GM12878 (cell line): ENCODE results near the gene IFNA8. TPM values are rescaled to one million over a fixed set of nuclear protein-coding genes. Genes with fewer than 3 reads are reported as not detected.
A peak's percentile ranks its signal among the peaks of the same experiment; 100 is the strongest.

Experiments used
- ATAC-seq: fragments of 200-7000 bp; cut with Tn5 transposase; 3 replicates; pipeline ENCODE4 v1.9.1; 2020; ENCODE audit warnings: mild to moderate bottlenecking, moderate library complexity
- BruUV-seq: library from RNA; stranded (reverse); fragments of 400-500 nt; replicated peaks from 2 replicates; lab custom pipeline; 2021; lab: Mats Ljungman, UMichigan
- CTCF ChIA-PET: fragments of 300-600 bp; sonication (Branson Sonifier 250); formaldehyde crosslinking; extraction: SDS; loops from one replicate; lab custom pipeline; 2021; ENCODE audit warnings: inconsistent platforms; lab: Yijun Ruan, JAX
- POLR2A ChIA-PET: fragments of 350-600 bp; formaldehyde crosslinking; extraction: SDS; loops from one replicate; lab custom pipeline; 2021; ENCODE audit warnings: inconsistent platforms; lab: Charles Lee
- RAD21 ChIA-PET: fragments of 300-600 bp; sonication (Branson Sonifier 250); formaldehyde crosslinking; loops from one replicate; lab custom pipeline; 2023; ENCODE audit warnings: antibody characterized with exemption; ENCODE audit not compliant: unreplicated experiment; lab: Charles Lee
- SMC1A ChIA-PET: fragments of 300-600 bp; sonication (Branson Sonifier 250); formaldehyde crosslinking; loops from one replicate; lab custom pipeline; 2023; ENCODE audit not compliant: unreplicated experiment, uncharacterized antibody; lab: Charles Lee
- DNase-seq: peaks from one replicate; pipeline ENCODE4 v3.0.0-alpha.2; 2011; ENCODE audit warnings: low read depth, low spot score
- FAIRE-seq: peaks from 3 replicates; lab custom pipeline; 2011; peaks lifted over from hg19 to GRCh38; lab: Jason Lieb, UNC
- H2AFZ ChIP-seq: 2 replicates; pipeline ENCODE4 v1.6.0; 2011; ENCODE audit warnings: low read depth, low read length, control low read depth; ENCODE audit not compliant: control insufficient read depth
- H3K27ac ChIP-seq: 2 replicates; pipeline ENCODE4 v1.5.1; 2011; ENCODE audit warnings: control low read depth; ENCODE audit not compliant: control insufficient read depth, insufficient read depth
- H3K27me3 ChIP-seq, 2 experiments: replicated peaks in 1 of 2; 2 replicates each; pipeline versions ENCODE4 v1.6.0 to v1.6.1; 2011; ENCODE audit warnings: low read length in 1 of 2; ENCODE audit not compliant: control insufficient read depth in 2 of 2, insufficient read depth in 2 of 2
- H3K36me3 ChIP-seq, 2 experiments: 2 replicates each; pipeline ENCODE4 v1.5.1; 2011; ENCODE audit warnings: low read length in 1 of 2; ENCODE audit not compliant: control insufficient read depth in 2 of 2, insufficient read depth in 2 of 2
- H3K4me1 ChIP-seq: 2 replicates; pipeline ENCODE4 v1.6.1; 2011; ENCODE audit warnings: mild to moderate bottlenecking, low read length, moderate library complexity, mixed read lengths; ENCODE audit not compliant: control insufficient read depth, insufficient read depth
- H3K4me2 ChIP-seq: 2 replicates; pipeline ENCODE4 v1.6.0; 2011; ENCODE audit warnings: control low read depth; ENCODE audit not compliant: control insufficient read depth, insufficient read depth
- H3K4me3 ChIP-seq: fragments of 200-600 bp; sonication (generic); 2 replicates; pipeline ENCODE4 v1.5.1; 2016
- H3K79me2 ChIP-seq: 2 replicates; pipeline ENCODE4 v1.6.0; 2011; ENCODE audit warnings: low read length; ENCODE audit not compliant: control insufficient read depth, insufficient read depth
- H3K9ac ChIP-seq: 2 replicates; pipeline ENCODE4 v1.8.0; 2011; ENCODE audit warnings: low read length, control low read depth, mixed read lengths; ENCODE audit not compliant: control insufficient read depth, insufficient read depth
- H3K9me3 ChIP-seq: replicated peaks from 3 replicates; pipeline ENCODE4 v1.5.1; 2011; ENCODE audit warnings: mild to moderate bottlenecking, low read length; ENCODE audit not compliant: control insufficient read depth, insufficient read depth
- H4K20me1 ChIP-seq: 2 replicates; pipeline ENCODE4 v1.6.0; 2011; ENCODE audit not compliant: control insufficient read depth, insufficient read depth
- CBFB ChIP-seq: IDR thresholded peaks from 2 replicates; pipeline ENCODE4 v1.6.1; 2016; ENCODE audit warnings: antibody characterized with exemption, low read depth
- CBX3 ChIP-seq: fragments of 200-600 bp; sonication (generic); IDR thresholded peaks from 2 replicates; pipeline ENCODE4 v1.6.1; 2016; ENCODE audit warnings: low read depth, borderline replicate concordance
- CBX5 ChIP-seq: sonication (generic); IDR thresholded peaks from 2 replicates; pipeline ENCODE4 v1.6.1; 2016; ENCODE audit warnings: low read depth, moderate library complexity, mild to moderate bottlenecking, inconsistent platforms
- CEBPB ChIP-seq, 2 experiments: fragments of 150-350 bp in 1 of 2; IDR thresholded peaks; 2 replicates each; pipeline ENCODE4 v1.6.1; 2012 to 2014; ENCODE audit warnings: low read depth in 2 of 2, low read length in 2 of 2, borderline replicate concordance in 1 of 2, inconsistent platforms in 1 of 2
- GATAD2B ChIP-seq: fragments of 450-650 bp; conservative IDR thresholded peaks from 2 replicates; pipeline ENCODE4 v1.6.1; 2017; ENCODE audit warnings: low read depth, mild to moderate bottlenecking, moderate library complexity
- KLF5 ChIP-seq: fragments of 450-650 bp; IDR thresholded peaks from 2 replicates; pipeline ENCODE4 v1.6.1; 2014; ENCODE audit warnings: mild to moderate bottlenecking; ENCODE audit not compliant: partially characterized antibody
- NFYA ChIP-seq: IDR thresholded peaks from 2 replicates; pipeline ENCODE4 v1.6.1; 2011; ENCODE audit warnings: low read depth, mild to moderate bottlenecking, low read length, improper control_type of control experiment, borderline replicate concordance
- NR2C2 ChIP-seq: IDR thresholded peaks from 2 replicates; pipeline ENCODE4 v1.6.1; 2011; ENCODE audit warnings: borderline replicate concordance, low read depth; ENCODE audit not compliant: control insufficient read depth, insufficient read length
- PML ChIP-seq: IDR thresholded peaks from 2 replicates; pipeline ENCODE4 v1.6.1; 2012; ENCODE audit warnings: low read length, inconsistent platforms
- POU2F2 ChIP-seq: IDR thresholded peaks from 3 replicates; pipeline ENCODE4 v1.6.1; 2011; ENCODE audit warnings: low read depth, mild to moderate bottlenecking, low read length, borderline replicate concordance
- RELA ChIP-seq: fragments of 450-650 bp; IDR thresholded peaks from 2 replicates; pipeline ENCODE4 v1.8.0; 2014; ENCODE audit warnings: borderline replicate concordance; ENCODE audit not compliant: partially characterized antibody
- SIX5 ChIP-seq: IDR thresholded peaks from 2 replicates; pipeline ENCODE4 v1.6.1; 2011; ENCODE audit warnings: mild to moderate bottlenecking, low read depth, low read length, moderate library complexity; ENCODE audit not compliant: severe bottlenecking
- SMAD5 ChIP-seq: IDR thresholded peaks from 2 replicates; pipeline ENCODE4 v1.6.1; 2016; ENCODE audit warnings: antibody characterized with exemption, low read depth
- SRF ChIP-seq, 2 experiments: IDR thresholded peaks; 2 replicates each; pipeline ENCODE4 v1.6.1; 2011; ENCODE audit warnings: low read depth in 2 of 2, low read length in 2 of 2, mild to moderate bottlenecking in 1 of 2, moderate library complexity in 1 of 2
- ZBED1 ChIP-seq: IDR thresholded peaks from 2 replicates; pipeline ENCODE4 v1.6.1; 2016; ENCODE audit warnings: borderline replicate concordance
- ZNF622 ChIP-seq: fragments of 450-650 bp; IDR thresholded peaks from 2 replicates; pipeline ENCODE4 v1.6.1; 2017; ENCODE audit warnings: mild to moderate bottlenecking, inconsistent platforms
- WGBS: methylation state at CpG from one replicate; pipeline ENCODE4 v1.1.6; 2016; ENCODE audit warnings: low lambda C conversion rate; ENCODE audit not compliant: insufficient replicate concordance, insufficient coverage; ENCODE audit errors: missing lambda C conversion rate; 5-methylcytosine and 5-hydroxymethylcytosine counted together
- in situ Hi-C: fragments of 300-500 bp; cut with MboI; formaldehyde crosslinking; loops from 9 replicates; pipeline ENCODE4 v1.14.3; 2018; ENCODE audit warnings: mixed read lengths
- intact Hi-C: fragments of 100-400 bp; cut with micrococcal nuclease; formaldehyde crosslinking; loops from one replicate; pipeline ENCODE4 v1.14.2; 2022; ENCODE audit not compliant: unreplicated experiment
- polyA plus RNA-seq, 11 experiments: library from polyadenylated mRNA; depleted of rRNA in 4 of 11; unstranded in 6 of 11; stranded (reverse) in 5 of 11; fragments of >200 nt; fragmentation: Nextera tagmentation in 4 of 11; fragmentation: Illumina TruSeq in 1 of 11; extraction: Ambion mirVana in 4 of 11; extraction: Trizol in 1 of 11; gene quantifications; 1 replicate in 1 of 11; 2 replicates in 10 of 11; pipeline versions ENCODE4 v1.2.1 to v1.2.3, GENCODE V29; 2011 to 2016; ENCODE audit warnings: inconsistent platforms in 2 of 11, missing spikeins in 2 of 11, low read depth in 1 of 11
- total RNA-seq, 4 experiments: library from RNA; depleted of rRNA in 3 of 4; stranded (reverse); fragments of >200 nt in 3 of 4; fragmentation: Illumina TruSeq in 1 of 4; extraction: Trizol in 1 of 4; gene quantifications; 2 replicates each; pipeline versions ENCODE4 v1.2.1 to v1.2.3, GENCODE V29; 2013 to 2021
- TF ChIP-seq, protein P1 (sequence below): fragments of 150-350 bp; IDR thresholded peaks from 2 replicates; pipeline ENCODE4 v1.6.1; 2016; ENCODE audit warnings: low read depth, low read length
- TF ChIP-seq, protein P2 (sequence below): fragments of 450-650 bp; formaldehyde crosslinking; IDR thresholded peaks from 2 replicates; pipeline ENCODE4 v1.4.0; 2022; ENCODE audit warnings: mild to moderate bottlenecking, moderate library complexity

IFNA8 gene
- total and polyA plus RNA-seq, 10 of the 15 experiments (the other 5 are each of a cell fraction or from before 2014, with no cell fraction given): not detected

DNA sequence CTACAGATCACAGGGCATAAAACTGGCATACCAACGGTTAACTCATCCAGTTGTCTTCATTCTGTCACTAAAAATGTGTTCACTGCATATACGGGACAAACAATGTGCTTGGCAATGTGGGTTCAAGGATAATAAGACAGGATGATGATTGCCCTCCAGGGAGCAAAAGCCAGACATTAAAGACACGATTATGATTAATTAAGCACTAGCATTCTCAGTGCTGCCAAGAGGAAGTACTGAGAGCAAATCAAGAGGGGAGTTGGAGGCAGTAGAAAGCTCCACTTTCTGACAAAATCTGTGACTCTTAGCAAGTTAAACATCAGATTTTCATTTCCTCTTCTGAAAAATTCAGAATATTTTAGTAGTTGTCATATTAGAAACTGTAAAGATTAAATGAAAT is 9.0 kb upstream of the IFNA8 start:
- CTCF ChIA-PET: interaction anchor here (1.7 to 2.6 kb wide), 3 partner anchors 21 to 74 kb away, joined by 8 to 15 read pairs (median 9); partner anchors contain the start of gene KLHL9
- Histone ChIP-seq H3K4me2 (no peak overlapping the region), H3K27me3 (peaks cover 0 to 2% of the 10 kb centered on the region in 2 experiments; a peak in 2 of 4 replicates), H3K36me3 (no peaks in the 10 kb centered on the region), H3K4me1 (peaks cover 3% of the 10 kb centered on the region; the same call in 1 of the 2 replicates), H4K20me1 (no peaks in the 10 kb centered on the region), H3K9me3 (no peaks in the 10 kb centered on the region), H3K9ac (no peak overlapping the region), H3K4me3 (no peak overlapping the region), H3K27ac (no peak overlapping the region), H3K79me2 (no peaks in the 10 kb centered on the region; the same call in 1 of the 2 replicates), H2AFZ (no peak overlapping the region)
- ATAC-seq (0 out of 3 replicates have a peak, but pooled peaks have one; percentile 10), FAIRE-seq (no peak), DNase-seq (no peak)
- RAD21 ChIA-PET: interaction anchor here (0.7 to 1.1 kb wide), 3 partner anchors 59 to 74 kb away, joined by 3 to 4 read pairs (median 3); no protein-coding TSS in a partner anchor
- in situ Hi-C loops: no loop called here
- intact Hi-C loops: no loop called here
- POLR2A ChIA-PET: no interaction called here
- BruUV-seq: no TSS peak
- SMC1A ChIA-PET: interaction anchor here (1.2 to 4.4 kb wide), 3 partner anchors 66 to 74 kb away, joined by 3 to 21 read pairs (median 10); partner anchors contain the start of gene KLHL9
- 17% methylated on average over 3 of the region's 3 CpGs for WGBS
- no peak for TF ChIP-seq GATAD2B
- no peak for TF ChIP-seq SMAD5
- TF ChIP-seq ZNF622: no peak
- TF ChIP-seq KLF5: no peak
- TF ChIP-seq POU2F2: no peak
- no peak for TF ChIP-seq PML
- no peak for TF ChIP-seq CBX3
- no peak for TF ChIP-seq CBX5
- no peak for TF ChIP-seq SIX5
- no peak for TF ChIP-seq RELA
- TF ChIP-seq CBFB: no peak
- TF ChIP-seq SRF (IDR thresholded peaks at IDR 0.05; ENCODE audit: low read depth in 2 of 2, low read length in 2 of 2): no peak
- TF ChIP-seq NFYA: no peak
- TF ChIP-seq, protein P1, sequence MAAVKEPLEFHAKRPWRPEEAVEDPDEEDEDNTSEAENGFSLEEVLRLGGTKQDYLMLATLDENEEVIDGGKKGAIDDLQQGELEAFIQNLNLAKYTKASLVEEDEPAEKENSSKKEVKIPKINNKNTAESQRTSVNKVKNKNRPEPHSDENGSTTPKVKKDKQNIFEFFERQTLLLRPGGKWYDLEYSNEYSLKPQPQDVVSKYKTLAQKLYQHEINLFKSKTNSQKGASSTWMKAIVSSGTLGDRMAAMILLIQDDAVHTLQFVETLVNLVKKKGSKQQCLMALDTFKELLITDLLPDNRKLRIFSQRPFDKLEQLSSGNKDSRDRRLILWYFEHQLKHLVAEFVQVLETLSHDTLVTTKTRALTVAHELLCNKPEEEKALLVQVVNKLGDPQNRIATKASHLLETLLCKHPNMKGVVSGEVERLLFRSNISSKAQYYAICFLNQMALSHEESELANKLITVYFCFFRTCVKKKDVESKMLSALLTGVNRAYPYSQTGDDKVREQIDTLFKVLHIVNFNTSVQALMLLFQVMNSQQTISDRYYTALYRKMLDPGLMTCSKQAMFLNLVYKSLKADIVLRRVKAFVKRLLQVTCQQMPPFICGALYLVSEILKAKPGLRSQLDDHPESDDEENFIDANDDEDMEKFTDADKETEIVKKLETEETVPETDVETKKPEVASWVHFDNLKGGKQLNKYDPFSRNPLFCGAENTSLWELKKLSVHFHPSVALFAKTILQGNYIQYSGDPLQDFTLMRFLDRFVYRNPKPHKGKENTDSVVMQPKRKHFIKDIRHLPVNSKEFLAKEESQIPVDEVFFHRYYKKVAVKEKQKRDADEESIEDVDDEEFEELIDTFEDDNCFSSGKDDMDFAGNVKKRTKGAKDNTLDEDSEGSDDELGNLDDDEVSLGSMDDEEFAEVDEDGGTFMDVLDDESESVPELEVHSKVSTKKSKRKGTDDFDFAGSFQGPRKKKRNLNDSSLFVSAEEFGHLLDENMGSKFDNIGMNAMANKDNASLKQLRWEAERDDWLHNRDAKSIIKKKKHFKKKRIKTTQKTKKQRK: no peak
- TF ChIP-seq ZBED1: no peak
- TF ChIP-seq CEBPB (IDR thresholded peaks at IDR 0.05; ENCODE audit: borderline replicate concordance in 1 of 2, low read depth in 2 of 2, low read length in 2 of 2): no peak
- TF ChIP-seq, protein P2, sequence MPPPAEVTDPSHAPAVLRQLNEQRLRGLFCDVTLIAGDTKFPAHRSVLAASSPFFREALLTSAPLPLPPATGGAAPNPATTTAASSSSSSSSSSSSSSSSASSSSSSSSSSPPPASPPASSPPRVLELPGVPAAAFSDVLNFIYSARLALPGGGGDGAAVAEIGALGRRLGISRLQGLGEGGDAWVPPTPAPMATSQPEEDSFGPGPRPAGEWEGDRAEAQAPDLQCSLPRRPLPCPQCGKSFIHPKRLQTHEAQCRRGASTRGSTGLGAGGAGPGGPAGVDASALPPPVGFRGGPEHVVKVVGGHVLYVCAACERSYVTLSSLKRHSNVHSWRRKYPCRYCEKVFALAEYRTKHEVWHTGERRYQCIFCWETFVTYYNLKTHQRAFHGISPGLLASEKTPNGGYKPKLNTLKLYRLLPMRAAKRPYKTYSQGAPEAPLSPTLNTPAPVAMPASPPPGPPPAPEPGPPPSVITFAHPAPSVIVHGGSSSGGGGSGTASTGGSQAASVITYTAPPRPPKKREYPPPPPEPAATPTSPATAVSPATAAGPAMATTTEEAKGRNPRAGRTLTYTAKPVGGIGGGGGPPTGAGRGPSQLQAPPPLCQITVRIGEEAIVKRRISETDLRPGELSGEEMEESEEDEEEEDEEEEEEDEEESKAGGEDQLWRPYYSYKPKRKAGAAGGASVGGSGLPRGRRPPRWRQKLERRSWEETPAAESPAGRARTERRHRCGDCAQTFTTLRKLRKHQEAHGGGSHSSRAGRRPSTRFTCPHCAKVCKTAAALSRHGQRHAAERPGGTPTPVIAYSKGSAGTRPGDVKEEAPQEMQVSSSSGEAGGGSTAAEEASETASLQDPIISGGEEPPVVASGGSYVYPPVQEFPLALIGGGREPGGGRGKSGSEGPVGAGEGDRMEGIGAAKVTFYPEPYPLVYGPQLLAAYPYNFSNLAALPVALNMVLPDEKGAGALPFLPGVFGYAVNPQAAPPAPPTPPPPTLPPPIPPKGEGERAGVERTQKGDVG (CRISPR knock-in tag): no peak
- no peak for TF ChIP-seq NR2C2
